HFF-Myc (cell line): ENCODE results near the gene SLC4A3.
A peak's percentile ranks its signal among the peaks of the same experiment; 100 is the strongest.

Source experiments
- DNase-seq: peaks from one replicate; pipeline ENCODE4 v3.0.0-alpha.2; 2011; ENCODE audit warnings: low read depth; ENCODE audit errors: extremely low read depth
- H3K4me3 ChIP-seq: replicated peaks from 2 replicates; pipeline ENCODE4 v1.5.1; 2011; ENCODE audit warnings: low read depth, mild to moderate bottlenecking, control low read depth, low read length
- TF ChIP-seq, protein P1 (sequence below): IDR thresholded peaks from 2 replicates; pipeline ENCODE4 v1.5.1; 2012; ENCODE audit warnings: mild to moderate bottlenecking, low read depth, low read length, control low read depth; ENCODE audit errors: missing control alignments

SLC4A3 gene, protein sequence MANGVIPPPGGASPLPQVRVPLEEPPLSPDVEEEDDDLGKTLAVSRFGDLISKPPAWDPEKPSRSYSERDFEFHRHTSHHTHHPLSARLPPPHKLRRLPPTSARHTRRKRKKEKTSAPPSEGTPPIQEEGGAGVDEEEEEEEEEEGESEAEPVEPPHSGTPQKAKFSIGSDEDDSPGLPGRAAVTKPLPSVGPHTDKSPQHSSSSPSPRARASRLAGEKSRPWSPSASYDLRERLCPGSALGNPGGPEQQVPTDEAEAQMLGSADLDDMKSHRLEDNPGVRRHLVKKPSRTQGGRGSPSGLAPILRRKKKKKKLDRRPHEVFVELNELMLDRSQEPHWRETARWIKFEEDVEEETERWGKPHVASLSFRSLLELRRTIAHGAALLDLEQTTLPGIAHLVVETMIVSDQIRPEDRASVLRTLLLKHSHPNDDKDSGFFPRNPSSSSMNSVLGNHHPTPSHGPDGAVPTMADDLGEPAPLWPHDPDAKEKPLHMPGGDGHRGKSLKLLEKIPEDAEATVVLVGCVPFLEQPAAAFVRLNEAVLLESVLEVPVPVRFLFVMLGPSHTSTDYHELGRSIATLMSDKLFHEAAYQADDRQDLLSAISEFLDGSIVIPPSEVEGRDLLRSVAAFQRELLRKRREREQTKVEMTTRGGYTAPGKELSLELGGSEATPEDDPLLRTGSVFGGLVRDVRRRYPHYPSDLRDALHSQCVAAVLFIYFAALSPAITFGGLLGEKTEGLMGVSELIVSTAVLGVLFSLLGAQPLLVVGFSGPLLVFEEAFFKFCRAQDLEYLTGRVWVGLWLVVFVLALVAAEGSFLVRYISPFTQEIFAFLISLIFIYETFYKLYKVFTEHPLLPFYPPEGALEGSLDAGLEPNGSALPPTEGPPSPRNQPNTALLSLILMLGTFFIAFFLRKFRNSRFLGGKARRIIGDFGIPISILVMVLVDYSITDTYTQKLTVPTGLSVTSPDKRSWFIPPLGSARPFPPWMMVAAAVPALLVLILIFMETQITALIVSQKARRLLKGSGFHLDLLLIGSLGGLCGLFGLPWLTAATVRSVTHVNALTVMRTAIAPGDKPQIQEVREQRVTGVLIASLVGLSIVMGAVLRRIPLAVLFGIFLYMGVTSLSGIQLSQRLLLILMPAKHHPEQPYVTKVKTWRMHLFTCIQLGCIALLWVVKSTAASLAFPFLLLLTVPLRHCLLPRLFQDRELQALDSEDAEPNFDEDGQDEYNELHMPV

DNA sequence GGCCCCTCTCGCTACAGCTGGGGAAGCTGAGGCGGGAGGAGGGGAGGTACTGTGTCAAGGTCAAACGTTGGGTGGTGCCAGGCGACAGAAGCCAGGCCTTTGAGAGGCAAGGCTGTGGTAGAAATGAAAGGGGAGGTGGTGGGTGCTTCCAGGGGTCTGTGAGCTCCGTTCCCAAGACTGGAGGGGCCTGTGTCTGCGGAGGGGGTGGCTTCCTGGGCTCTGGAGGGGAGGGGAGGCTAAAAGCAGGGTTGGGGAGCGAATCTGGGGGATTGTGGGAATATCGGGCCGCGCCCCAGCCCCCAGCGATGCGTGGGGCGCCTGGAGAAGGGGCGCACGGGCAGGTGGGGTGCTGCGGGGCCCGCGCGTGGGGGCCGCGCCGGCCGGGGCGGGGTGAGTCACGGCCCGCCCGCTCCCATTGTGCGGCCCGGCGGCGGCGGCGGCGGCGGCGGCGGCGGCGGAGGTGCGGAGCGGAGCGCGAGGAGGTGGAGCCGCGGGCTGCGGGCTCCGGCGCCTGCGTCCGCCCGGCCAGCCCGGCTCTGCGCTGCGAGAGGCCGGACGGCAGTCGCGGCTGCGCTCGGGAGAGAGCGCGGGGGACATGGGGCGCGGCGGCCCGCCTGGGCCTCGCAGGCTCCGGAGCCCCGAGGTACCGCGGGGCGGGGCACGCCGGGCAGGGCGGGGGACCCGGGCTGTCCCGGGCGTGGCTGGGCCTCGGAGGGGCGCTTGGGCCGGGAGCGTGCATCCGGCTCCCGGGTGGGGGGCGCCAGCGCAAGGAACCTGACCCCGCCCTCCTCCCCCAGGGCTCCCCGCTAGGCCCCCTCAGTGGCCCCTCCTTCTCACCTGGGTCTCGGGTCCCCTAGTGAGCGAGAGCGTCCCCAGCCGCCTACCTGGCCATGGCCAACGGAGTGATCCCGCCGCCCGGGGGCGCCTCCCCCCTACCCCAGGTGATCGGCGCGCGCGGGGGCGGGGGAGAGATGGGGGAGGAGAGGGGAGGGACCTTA is at the start of gene SLC4A3:
SLC4A3 (plus strand) TSS at position 528 of the 998 bp plus-strand sequence; CDS start at position 891, 363 bp downstream.
- peak within 1 kb of the TSS; percentile 47 for H3K4me3 ChIP-seq
- no peak for DNase-seq
- TF ChIP-seq, protein P1, sequence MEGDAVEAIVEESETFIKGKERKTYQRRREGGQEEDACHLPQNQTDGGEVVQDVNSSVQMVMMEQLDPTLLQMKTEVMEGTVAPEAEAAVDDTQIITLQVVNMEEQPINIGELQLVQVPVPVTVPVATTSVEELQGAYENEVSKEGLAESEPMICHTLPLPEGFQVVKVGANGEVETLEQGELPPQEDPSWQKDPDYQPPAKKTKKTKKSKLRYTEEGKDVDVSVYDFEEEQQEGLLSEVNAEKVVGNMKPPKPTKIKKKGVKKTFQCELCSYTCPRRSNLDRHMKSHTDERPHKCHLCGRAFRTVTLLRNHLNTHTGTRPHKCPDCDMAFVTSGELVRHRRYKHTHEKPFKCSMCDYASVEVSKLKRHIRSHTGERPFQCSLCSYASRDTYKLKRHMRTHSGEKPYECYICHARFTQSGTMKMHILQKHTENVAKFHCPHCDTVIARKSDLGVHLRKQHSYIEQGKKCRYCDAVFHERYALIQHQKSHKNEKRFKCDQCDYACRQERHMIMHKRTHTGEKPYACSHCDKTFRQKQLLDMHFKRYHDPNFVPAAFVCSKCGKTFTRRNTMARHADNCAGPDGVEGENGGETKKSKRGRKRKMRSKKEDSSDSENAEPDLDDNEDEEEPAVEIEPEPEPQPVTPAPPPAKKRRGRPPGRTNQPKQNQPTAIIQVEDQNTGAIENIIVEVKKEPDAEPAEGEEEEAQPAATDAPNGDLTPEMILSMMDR = no peak

DNA sequence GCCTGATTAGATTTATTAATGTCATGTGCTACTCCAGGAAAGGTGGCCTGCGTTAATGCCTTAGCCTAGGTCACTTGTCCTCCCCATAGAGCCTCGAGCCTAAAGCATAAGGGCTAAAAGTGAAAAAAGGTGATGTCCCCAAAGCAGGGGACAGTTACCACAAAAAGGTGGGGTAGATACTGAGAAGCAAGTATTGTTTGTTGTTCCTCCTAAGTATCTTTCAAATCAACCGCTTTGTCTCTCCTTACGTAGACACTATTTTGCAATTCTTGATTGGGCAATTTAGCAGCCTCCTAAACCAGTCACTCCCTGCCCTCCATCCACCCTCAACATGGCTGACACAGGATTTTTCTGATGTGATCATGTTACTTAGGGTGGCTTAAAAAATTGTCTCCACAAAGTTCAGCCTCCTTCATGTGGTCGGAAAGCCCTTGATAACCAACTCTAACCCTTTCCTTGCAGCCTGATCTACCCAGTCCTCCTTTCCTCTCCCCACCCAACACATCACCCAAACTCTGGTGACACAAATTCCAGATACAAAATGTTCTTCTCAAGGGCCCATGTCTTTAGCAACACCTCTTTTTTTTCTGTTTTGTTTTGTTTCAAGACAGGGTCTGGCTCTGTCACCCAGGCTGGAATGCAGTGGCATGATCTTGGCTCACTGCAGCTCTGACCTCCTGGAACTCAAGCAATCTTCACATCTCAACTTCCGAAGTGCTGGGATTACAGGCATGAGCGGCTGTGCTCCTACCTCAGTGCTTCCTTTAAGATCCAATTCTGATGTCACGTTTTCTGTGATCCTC is 48.4 kb upstream of the SLC4A3 start:
- H3K4me3 ChIP-seq = no peak overlapping the region
- DNase-seq = no peak
- TF ChIP-seq, protein P1 = no peak

DNA sequence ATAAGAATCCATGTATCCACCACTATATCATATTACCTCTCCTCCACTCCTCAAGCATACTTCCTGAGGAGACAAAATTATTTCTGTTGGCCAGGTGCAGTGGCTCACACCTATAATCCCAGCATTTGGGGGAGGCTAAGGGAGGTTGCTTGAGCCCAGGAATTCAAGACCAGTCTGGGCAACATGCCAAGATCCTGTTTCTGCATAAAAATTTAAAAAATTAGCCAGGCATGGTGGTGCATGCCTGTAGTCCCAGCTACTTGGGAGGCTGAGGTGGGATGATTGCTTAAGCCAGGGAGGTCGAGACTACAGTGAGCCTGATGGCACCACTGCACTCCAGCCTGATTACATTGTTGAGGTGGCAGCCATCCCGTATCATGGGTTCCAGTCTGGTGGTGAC is 46.1 kb upstream of the SLC4A3 start:
- no peak overlapping the region for H3K4me3 ChIP-seq
- TF ChIP-seq, protein P1 = no peak
- no peak for DNase-seq

DNA sequence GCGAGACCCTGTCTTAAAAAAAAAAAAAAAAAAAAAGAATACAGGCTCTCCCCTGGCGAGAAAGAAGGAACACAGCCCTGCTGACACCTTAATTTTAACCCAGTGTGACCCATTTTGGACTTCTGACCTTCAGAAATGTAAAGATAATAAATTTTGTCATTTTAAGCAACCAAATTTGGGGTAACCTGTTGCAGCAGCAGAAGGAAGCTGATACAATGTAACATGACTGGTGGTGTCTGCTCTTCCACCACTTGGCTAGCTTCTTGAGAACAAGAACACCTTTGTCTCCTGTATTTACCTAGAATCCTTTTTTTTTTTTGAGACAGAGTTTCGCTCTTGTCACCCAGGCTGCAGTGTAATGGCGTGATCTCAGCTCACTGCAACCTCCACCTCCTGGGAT is 36.3 kb upstream of the SLC4A3 start:
- TF ChIP-seq, protein P1 = no peak
- no peak for DNase-seq
- no peak overlapping the region for H3K4me3 ChIP-seq

DNA sequence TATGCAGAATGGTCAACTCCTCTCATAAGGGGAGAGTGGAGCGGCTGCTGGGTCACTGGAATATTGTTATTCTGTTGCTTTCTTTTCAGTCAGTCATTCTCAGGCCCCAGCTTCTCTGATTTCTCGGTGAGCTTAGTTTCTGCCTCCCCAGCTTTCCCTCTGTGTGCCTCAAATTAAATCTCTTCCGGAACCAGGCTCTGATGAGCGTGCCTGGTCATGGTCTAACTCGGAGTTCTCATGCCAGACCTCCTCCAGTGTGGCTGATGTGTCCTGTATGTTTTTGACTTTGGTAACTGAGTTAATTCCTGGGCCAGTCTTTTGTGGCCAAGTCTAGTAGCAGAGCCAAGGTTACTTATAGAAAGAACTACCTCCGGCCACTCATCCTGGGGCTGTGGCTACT is 34.7 kb upstream of the SLC4A3 start:
- H3K4me3 ChIP-seq = no peak overlapping the region
- DNase-seq = no peak
- TF ChIP-seq, protein P1 = no peak
